Activated T-helper 17 cell treated with anti-CD3 and anti-CD28 coated beads, Interleukin-2, amount 50 U/mL, for 72 hours (primary cell): ENCODE results near the gene MUSK. TPM values are rescaled to one million over a fixed set of nuclear protein-coding genes. Genes with fewer than 3 reads are reported as not detected.
"Not testable (repeated sequence)": the region's sequence is repeated elsewhere in the genome, so short reads cannot be mapped to it uniquely, and the experiment has no call there.

Experiments
- ATAC-seq: fragments of 150-1000 bp; cut with Tn5 transposase; replicated peaks from 2 replicates; pipeline ENCODE4 v1.10.0; 2021; ENCODE audit warnings: mild to moderate bottlenecking, moderate library complexity
- H3K27ac Mint-ChIP-seq: one replicate; pipeline ENCODE4 v1.8.0; 2022; ENCODE audit warnings: mixed read lengths
- H3K27me3 Mint-ChIP-seq: one replicate; pipeline ENCODE4 v1.8.0; 2022; ENCODE audit warnings: mixed read lengths
- H3K36me3 Mint-ChIP-seq: one replicate; pipeline ENCODE4 v1.8.0; 2022; ENCODE audit warnings: low read depth, mild to moderate bottlenecking, mixed read lengths
- H3K4me1 Mint-ChIP-seq: one replicate; pipeline ENCODE4 v1.8.0; 2022; ENCODE audit warnings: mixed read lengths
- H3K4me3 Mint-ChIP-seq: one replicate; pipeline ENCODE4 v1.8.0; 2022; ENCODE audit warnings: mild to moderate bottlenecking, mixed read lengths
- H3K9me3 Mint-ChIP-seq: one replicate; pipeline ENCODE4 v1.8.0; 2022; ENCODE audit warnings: mixed read lengths
- total RNA-seq, 2 donors: library from RNA; stranded (reverse); gene quantifications; one replicate each; pipeline ENCODE4 v1.2.3, GENCODE V29; 2022

MUSK gene
- total RNA-seq, 2 donors from 2014 or later: not detected

DNA sequence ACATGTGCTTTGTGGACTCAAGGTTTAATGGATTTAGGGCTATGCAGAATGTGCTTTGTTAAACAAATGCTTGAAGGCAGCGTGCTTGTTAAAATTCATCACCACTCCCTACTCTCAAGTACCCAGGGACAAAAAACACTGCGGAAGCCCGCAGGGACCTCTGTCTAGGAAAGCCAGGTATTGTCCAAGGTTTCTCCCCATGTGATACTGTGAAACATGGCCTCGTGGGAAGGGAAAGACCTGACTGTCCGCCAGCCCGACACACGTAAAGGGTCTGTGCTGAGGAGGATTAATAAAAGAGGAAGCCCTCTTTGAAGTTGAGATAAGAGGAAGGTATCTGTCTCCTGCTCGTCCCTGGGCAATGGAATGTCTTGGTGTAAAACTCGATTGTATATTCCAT lies 157.8 kb downstream of the MUSK start:
- H3K4me3 Mint-ChIP-seq, H3K36me3 Mint-ChIP-seq, H3K4me1 Mint-ChIP-seq, H3K27ac Mint-ChIP-seq, ATAC-seq, H3K27me3 Mint-ChIP-seq, H3K9me3 Mint-ChIP-seq: not testable (repeated sequence)

DNA sequence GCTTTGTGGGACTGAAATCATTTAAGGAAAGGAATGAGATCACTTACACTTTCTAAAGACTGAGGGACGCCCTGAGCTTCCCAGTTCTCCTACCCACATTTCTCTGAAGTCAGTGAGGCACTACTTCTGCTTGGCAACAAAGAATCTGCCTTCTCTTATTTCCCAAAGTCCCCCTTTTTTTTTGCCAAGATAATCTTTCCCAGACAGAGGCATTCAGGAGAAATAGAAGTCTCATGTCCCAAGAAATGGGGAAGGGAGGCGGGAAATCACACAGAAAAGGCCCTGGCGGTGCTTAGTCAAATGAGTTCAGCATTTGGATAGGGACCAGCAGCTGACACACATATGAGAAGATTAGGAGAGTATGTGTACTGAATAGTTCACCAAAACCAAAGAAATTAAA lies 159.7 kb downstream of the MUSK start:
- H3K36me3 Mint-ChIP-seq: no peaks in the 10 kb centered on the region
- no peak overlapping the region for H3K4me3 Mint-ChIP-seq
- no peaks in the 10 kb centered on the region for H3K4me1 Mint-ChIP-seq
- H3K9me3 Mint-ChIP-seq: peaks cover 4% of the 10 kb centered on the region
- no peak overlapping the region for H3K27ac Mint-ChIP-seq
- no peak for ATAC-seq
- H3K27me3 Mint-ChIP-seq: no peaks in the 10 kb centered on the region

DNA sequence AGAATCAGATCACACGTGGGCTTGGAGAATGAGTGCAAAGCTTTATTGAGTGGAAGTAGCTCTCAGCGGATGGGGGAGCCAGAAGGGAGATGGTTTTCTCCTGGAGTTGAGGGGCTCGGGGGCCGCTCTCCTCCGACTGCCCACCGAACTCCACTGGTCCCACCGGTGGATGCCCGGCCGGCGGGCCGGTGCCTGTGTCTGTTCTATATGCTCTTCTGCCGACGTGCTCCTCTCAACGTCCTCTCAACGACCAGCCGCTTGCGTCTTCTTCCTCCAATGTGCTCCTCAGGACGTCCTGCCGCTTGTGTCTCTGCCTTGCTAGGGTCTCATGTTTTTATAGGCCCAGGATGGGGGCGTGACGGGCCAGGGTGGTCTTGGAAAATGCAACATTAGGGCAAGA lies 161.9 kb downstream of the MUSK start:
- Mint-ChIP-seq H3K4me3 (no peak overlapping the region), H3K27ac (no peak overlapping the region), H3K9me3 (no peaks in the 10 kb centered on the region), H3K27me3 (no peaks in the 10 kb centered on the region), H3K4me1 (no peaks in the 10 kb centered on the region), H3K36me3 (no peaks in the 10 kb centered on the region)
- no peak for ATAC-seq

DNA sequence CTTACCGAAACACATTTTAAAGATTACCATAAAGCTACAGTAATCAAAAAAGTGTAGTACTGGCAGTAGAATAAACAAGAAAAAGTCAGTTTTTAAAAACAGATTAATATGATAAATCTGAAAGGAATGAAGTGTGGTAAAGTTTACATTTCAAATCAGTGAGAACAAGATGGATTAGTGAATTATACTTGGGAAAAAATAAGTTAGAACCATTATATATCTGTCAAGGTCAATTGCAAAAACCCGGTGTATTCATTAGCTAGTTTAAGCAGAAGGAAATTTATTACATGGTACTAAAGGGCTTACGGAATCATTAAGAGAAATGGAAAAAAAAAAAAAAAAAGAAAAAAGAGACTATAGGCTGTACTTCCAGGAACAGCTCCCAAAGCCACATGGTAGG lies 164.3 kb downstream of the MUSK start:
- Mint-ChIP-seq H3K27me3 (no peaks in the 10 kb centered on the region), H3K9me3 (peaks cover 4% of the 10 kb centered on the region), H3K4me3 (no peak overlapping the region), H3K27ac (no peak overlapping the region), H3K4me1 (no peaks in the 10 kb centered on the region), H3K36me3 (no peaks in the 10 kb centered on the region)
- no peak for ATAC-seq

DNA sequence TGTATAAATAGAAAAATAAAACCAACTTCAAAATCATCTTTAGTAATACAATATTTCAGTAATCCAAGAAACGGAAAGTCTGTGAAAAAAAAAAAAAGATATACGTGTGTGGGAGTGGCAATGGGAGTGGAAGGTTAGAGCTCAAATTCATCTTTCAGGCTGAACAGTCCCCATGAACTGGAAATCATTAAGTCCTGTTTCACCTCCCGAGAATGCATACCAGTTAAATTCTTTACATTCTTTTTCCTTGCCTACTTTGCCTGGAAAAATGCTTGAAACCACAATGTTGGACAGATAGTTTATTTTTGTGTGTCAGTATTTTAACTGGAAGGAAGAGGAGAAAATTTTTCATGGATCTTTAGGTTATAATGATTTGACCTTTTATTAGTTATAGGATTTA lies 166.8 kb downstream of the MUSK start:
- Mint-ChIP-seq H3K36me3 (no peaks in the 10 kb centered on the region), H3K4me3 (no peak overlapping the region), H3K27me3 (no peaks in the 10 kb centered on the region), H3K27ac (no peak overlapping the region), H3K9me3 (peaks cover 4% of the 10 kb centered on the region), H3K4me1 (no peaks in the 10 kb centered on the region)
- no peak for ATAC-seq

DNA sequence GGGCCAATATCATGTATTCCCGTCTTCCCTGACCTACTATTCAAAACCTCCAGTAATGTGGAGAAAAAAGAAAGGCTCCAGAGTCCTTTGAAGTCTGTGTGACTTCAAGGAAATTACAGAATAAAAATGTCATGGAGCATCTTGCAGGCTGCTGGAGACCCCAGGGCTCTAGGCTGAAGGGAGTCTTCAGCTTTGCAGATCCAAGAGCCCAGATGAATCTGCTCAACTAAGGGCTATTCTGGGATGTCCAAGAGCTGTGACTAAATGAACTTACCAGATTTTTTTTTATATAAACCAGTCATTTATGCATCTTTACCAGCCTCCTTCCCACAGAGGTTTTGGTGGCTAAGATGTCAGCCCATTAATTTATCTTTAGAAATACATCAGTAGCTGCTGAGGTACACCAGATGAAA lies 167.3 kb downstream of the MUSK start:
- Mint-ChIP-seq H3K36me3 (no peaks in the 10 kb centered on the region), H3K27me3 (no peaks in the 10 kb centered on the region), H3K4me3 (no peak overlapping the region), H3K9me3 (peaks cover 4% of the 10 kb centered on the region), H3K27ac (no peak overlapping the region), H3K4me1 (no peaks in the 10 kb centered on the region)
- no peak for ATAC-seq

DNA sequence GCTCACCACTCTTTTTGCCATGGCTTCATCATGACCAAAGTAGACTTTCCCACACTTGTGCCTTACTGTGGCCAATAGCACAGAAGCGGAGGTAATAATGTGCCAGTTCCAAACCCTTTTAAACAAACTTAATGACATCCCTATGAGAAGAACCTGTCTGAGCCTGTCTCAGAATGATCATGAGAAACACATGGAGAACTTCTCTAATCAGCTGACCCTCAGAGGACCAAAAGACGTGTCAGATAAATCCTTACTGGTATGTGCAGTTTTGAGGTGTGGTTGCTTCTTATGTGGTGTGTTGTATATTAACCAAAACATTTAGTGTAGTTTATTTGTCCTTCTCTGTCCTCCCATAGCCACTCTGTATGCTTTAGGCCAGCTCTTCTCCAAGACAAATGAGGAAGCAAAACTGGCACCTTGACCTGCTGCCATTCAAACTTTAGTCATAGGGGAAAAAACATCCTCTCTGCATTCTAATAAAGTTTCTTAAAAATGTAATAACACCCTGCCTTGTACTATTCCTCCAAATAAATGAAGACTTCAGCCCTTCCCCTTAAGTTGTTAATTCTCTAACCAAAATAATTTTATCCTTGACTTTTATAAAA lies 168.9 kb downstream of the MUSK start:
- Mint-ChIP-seq H3K27me3 (no peaks in the 10 kb centered on the region), H3K36me3 (no peaks in the 10 kb centered on the region), H3K4me1 (no peaks in the 10 kb centered on the region), H3K4me3 (no peak overlapping the region), H3K27ac (no peak overlapping the region), H3K9me3 (peaks cover 4% of the 10 kb centered on the region)
- ATAC-seq: no peak

DNA sequence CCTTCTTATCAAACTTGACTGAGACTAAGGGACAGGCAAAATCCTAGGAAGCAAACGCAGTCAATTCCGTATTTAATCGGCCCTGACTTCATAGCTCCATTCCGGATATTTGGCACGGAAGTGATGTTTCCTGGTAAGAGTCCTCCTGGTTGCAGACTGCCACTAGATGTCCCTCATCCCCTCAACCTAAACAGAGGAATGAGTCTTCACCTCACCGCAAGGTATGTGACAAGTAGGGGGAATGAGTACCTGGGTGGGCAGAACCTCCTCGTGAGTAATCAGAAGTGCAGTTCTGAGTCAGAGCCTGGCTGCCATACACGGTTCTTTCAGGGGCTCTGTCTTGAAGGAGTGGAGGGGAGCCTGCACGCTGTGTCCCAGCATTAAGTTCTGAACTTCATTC lies 173.6 kb downstream of the MUSK start:
- H3K36me3 Mint-ChIP-seq: no peaks in the 10 kb centered on the region
- H3K27ac Mint-ChIP-seq: no peak overlapping the region
- ATAC-seq: no peak
- H3K4me1 Mint-ChIP-seq: no peaks in the 10 kb centered on the region
- H3K9me3 Mint-ChIP-seq: peaks cover 10% of the 10 kb centered on the region
- no peak overlapping the region for H3K4me3 Mint-ChIP-seq
- H3K27me3 Mint-ChIP-seq: peaks cover 5% of the 10 kb centered on the region

DNA sequence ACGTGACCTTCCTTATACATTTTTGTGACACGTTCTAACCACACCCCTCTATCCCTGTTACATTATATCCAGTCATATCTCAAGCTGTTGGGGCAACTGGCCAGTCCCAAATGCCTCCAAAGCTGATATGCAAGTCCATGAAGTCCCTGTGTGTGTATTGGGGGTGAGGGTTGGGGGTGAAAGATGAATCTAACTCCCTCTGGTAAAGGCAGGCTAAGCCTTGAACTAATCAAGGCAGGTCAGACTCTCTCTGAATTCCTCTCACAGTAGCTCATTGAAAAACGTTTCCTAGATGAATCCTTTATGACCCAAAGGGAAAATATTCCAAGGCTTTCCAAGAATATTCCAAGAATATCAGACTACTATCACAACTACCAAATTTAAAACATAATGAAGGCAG lies 174.4 kb downstream of the MUSK start:
- Mint-ChIP-seq H3K27ac (no peak overlapping the region), H3K4me1 (no peaks in the 10 kb centered on the region), H3K36me3 (no peaks in the 10 kb centered on the region), H3K4me3 (no peak overlapping the region), H3K9me3 (peaks cover 10% of the 10 kb centered on the region), H3K27me3 (peaks cover 5% of the 10 kb centered on the region)
- no peak for ATAC-seq

DNA sequence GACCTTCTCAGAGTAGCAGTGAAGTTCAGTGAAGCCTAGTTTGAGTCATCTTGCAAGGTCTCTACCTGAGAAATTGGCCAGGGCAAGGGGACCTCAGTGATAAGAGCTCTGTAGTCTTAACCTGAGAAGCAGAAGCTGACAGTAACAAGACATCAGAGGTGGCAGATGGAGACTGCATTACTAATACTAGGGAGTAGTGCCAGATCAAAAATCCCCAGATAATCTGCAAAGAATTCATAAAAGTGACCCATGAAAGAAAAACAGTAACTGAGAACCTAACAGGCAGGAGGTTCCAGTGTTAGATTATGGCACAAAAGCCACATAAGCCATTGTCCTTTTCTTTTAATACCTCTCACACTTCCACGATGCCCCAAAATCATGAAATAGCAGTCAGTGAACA lies 175.5 kb downstream of the MUSK start:
- no peak for ATAC-seq
- Mint-ChIP-seq H3K4me3 (no peak overlapping the region), H3K4me1 (no peaks in the 10 kb centered on the region), H3K9me3 (peaks cover 10% of the 10 kb centered on the region), H3K27me3 (peaks cover 5% of the 10 kb centered on the region), H3K27ac (no peak overlapping the region), H3K36me3 (no peaks in the 10 kb centered on the region)

DNA sequence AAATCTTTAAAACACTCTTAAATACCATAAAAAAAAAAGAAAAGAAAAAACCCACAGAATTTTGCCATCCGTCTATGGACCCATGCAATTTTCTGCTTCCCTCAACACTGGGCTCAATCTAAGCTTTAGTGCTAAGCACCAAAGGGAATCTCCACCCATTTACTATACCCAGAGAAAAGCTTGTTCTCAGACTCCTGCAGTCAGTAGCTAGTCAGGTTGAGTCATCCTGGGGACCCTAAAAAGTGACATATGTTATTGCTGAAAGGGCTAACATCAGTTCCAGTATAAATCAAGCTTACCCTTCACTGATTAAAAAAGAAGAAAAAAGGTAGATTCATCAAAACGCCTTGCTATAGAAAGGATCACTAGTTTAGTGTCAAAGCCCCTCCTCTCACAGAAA lies 177.6 kb downstream of the MUSK start:
- Mint-ChIP-seq H3K36me3 (no peaks in the 10 kb centered on the region), H3K27ac (no peak overlapping the region), H3K9me3 (peaks cover 10% of the 10 kb centered on the region), H3K4me3 (no peak overlapping the region), H3K4me1 (no peaks in the 10 kb centered on the region), H3K27me3 (peaks cover 5% of the 10 kb centered on the region)
- ATAC-seq: no peak

DNA sequence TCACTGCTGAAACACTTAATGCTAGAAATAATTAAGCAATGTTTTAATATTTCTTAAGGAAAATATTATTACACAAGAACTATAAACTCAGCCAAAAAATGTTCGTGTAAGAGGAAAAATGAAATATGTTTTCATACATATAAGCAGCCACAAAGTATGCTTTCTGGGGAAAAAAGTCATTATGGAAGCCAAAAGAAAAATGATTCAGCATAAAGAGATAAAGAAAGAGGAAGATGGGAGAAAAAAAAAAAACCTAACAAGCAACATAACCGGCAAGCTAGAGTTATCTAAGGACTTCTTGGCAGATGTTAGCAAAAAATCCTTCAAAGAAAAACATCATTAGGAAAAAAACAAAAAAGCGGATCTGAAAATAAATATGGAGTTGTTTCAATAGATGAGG lies 179.1 kb downstream of the MUSK start:
- no peaks in the 10 kb centered on the region for H3K4me1 Mint-ChIP-seq
- H3K27ac Mint-ChIP-seq: no peak overlapping the region
- no peak overlapping the region for H3K4me3 Mint-ChIP-seq
- ATAC-seq: no peak
- peaks cover 10% of the 10 kb centered on the region for H3K9me3 Mint-ChIP-seq
- H3K27me3 Mint-ChIP-seq: peaks cover 5% of the 10 kb centered on the region
- no peaks in the 10 kb centered on the region for H3K36me3 Mint-ChIP-seq

DNA sequence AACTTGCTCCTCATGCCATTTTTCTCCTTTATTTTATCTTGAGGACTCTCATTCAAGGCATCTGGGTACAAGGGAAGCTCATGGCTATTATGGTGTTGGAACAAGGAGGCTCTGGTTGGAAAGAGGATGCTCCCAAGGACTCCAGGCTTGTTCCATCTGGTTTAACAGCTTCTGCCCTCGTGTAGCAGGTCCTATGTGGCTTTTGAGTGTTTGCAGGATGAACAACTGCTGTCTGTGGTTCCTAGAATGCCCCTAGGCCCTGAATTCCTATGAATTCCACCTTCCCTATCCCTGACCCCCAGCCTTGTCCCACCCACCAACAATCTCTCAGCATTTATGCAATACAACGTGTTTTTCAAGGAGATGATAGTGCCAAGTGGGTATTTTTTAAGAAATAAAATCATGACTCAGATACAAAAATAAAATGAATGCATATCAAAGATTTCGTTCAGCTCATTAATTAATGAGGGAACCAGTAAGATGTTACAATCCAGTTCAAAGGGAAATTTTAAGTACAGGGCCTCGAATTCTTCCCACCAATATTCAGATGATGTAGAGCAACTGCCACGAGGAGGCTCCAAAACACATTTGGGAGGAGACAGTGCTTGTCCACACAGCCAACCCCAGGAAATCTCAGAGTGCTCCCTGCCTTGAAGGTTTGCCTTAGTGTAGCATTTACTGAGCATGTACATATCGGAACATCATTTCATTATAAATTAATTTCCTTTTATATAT lies 182.0 kb downstream of the MUSK start:
- peaks cover 10% of the 10 kb centered on the region for H3K9me3 Mint-ChIP-seq
- H3K27ac Mint-ChIP-seq: no peak overlapping the region
- H3K36me3 Mint-ChIP-seq: no peaks in the 10 kb centered on the region
- no peaks in the 10 kb centered on the region for H3K27me3 Mint-ChIP-seq
- no peaks in the 10 kb centered on the region for H3K4me1 Mint-ChIP-seq
- no peak overlapping the region for H3K4me3 Mint-ChIP-seq
- no peak for ATAC-seq
